ENCODE data around the gene ARL4D.

Gene ARL4D

DNA sequence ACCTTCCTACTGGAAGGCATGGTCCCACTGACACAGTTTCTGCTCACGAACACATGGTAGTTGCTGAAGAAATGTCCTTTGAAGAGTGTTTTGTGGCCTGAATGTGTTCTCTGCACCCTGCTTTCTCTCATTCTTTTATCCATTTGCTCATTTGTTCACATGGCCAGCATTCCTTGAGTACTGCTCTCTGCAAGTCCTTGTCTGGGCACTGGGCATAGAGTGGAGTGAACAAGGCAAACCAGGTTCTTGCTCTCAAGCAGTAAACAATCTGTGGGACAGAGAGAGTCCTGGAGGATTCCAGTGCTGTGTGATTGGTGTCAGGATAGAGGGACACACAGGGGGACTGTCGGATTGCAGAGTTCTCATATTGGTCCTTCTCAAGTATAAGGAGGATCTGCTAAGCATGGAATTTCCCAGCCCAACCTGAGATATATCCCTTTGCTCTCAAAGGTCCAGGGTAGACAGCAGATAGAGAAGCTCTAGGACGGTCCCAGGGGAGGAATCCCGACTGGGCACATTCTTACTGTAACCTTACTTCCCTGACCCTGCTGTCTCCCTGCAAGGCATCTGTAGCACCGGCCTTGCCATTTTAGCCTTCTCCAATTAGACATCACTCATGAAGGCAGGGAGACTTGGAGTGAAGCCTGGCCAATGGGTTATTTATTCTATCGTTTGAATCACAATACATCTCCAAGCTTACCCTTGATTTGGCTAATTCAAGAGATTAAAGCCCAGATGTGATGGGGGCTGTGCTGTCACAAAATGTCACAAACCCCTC lies 32.3 kb downstream of the ARL4D start:
- no peak for DNase-seq

DNA sequence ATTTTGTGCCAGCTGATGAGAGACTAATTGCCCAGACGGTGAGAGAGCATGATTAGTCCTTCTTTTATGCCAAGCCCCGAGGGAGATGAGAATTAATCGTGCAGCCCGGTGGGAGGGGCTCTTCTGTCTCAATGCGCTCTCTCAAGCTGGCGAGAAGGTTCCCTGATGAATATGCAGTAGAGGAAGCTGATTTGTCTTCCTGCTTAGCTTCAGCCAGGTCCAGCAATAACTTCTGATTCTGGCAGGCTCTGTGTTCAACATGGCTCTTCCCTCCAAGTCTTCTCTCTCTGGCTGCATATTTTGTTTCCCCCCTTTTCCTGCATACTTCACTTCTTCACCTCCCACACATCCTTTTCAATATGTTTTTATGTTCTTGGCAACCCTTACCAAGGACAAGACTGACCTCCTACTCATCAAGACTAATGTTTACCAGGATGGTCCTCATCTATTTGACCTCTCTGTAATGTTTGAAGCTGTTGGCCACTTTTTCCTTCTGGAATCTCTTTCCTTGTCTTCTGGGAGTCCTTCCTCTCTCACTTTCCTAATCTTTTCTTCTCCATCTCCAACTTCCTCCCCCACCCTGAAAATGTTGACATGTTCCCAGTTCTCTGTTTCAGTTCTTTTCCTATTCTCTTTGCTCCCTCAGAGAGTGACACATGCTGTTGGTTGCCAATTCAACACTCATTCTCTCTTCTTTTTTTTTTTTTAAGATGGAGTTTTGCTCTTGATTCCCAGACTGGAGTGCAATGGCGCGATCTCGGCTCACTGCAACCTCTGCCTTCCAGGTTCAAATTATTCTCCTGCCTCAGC lies 33.1 kb downstream of the ARL4D start:
- no peak for DNase-seq

DNA sequence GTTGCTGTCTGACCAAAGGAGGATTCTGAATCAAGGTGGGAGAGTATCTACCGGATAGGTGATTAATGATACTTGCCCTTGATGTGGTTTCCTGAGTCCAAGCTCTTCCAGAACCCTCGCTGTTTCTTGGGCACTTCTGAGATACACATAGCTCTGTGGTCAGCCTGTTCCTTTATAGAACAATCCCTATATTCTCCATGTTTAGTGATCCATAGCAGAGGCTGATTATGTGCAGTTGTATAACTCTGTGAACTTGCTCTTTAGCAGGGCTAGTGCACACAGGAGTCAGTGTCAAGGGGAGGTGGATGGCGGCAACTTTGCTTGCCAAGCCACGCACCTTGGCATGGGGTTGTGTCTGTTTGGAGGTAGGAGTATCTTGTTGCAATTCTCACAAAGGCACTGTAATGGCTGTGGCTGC lies 36.1 kb downstream of the ARL4D start:
- DNase-seq = no peak

DNA sequence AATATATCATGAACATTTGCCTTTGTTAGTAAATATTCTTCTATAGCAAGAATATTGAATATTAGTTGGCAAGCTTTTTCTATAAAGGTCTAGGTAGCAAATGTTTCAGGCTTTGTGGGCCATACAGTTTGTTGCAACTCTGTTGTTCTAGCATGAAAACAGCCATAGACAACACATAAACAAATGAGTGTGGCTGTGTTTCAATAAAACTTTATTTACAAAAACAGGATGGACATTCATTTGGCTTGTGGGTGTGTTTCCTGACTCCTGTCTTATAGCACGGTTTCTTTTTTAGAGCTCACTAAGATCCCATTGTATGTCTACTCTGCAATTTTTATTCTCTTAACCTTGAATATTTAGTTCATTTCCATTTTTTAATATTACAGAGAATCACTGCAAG lies 39.0 kb downstream of the ARL4D start:
- no peak for DNase-seq

DNA sequence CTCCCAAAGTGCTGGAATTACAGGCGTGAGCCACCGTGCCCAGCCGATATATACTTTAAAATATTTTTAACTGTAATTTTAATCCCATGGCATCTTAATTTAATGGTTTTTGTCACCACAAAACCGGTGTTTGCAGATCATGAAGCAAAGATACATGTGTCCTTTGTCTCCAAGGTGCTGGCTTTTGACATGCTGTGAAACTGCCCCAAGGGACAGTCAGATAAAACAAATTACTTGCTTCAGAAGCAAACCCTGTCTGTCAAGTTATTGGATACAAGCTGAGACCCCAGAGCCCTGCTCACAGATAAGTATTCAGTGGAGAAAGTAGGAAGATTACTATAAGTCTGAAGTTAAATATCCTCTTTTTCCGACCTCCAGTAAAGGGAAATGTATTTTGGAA lies 39.8 kb downstream of the ARL4D start:
- no peak for DNase-seq

DNA sequence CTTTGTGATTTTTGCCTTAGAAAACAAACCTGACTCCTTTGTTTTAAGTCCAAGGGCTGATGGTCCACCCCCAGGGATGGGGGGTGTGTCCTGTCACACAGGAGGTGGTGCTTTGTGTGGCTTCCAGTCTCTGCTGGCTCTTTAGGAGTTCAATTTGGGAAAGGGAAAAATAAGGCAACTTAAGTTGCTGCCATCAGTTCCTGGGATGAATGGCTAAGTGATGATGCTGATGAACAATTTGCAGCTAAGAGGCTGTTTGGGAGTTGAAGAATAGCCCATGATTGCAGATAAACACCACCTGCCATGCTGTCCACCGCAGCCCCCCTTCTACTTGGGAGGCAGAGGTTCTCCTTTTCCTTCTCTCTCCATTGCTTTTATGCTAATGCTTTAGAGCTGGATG lies 40.2 kb downstream of the ARL4D start:
- DNase-seq = no peak

DNA sequence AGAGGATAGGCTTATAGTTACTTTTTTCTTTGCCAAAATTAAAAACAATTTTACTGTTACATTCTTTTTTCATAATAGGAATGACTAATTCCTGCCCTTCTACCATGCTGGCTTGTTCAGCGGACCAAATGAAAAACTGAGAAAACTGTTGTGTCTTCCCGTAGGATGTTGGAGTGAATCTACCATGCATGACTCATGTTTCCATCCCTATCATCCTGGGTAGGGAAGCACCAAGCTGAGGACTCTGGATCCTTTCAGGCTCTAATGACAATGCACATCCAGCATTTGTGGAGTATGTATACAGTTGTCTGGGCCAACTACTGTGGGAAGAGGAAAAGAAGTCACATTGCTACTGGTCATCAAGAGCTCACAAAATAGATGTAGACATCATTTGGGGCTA lies 43.9 kb downstream of the ARL4D start:
- no peak for DNase-seq

DNA sequence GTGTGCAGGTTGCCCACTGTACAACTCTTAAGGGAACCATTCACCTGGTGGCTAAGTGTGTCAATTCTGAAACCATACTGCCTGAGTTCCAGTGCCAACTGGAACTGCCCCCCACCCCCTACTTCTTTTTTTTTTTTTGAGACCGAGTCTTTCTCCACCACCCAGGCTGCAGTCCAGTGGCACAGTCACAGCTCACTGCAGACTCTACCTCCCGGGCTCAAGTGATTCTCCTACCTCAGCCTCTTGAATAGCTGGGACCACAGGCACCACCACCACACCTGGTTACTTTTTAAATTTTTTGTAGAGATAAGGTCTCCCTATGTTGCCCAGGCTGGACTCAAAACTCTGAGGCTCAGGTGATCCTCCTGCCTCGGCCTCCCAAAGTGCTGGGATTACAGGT lies 44.6 kb downstream of the ARL4D start:
- no peak for DNase-seq

DNA sequence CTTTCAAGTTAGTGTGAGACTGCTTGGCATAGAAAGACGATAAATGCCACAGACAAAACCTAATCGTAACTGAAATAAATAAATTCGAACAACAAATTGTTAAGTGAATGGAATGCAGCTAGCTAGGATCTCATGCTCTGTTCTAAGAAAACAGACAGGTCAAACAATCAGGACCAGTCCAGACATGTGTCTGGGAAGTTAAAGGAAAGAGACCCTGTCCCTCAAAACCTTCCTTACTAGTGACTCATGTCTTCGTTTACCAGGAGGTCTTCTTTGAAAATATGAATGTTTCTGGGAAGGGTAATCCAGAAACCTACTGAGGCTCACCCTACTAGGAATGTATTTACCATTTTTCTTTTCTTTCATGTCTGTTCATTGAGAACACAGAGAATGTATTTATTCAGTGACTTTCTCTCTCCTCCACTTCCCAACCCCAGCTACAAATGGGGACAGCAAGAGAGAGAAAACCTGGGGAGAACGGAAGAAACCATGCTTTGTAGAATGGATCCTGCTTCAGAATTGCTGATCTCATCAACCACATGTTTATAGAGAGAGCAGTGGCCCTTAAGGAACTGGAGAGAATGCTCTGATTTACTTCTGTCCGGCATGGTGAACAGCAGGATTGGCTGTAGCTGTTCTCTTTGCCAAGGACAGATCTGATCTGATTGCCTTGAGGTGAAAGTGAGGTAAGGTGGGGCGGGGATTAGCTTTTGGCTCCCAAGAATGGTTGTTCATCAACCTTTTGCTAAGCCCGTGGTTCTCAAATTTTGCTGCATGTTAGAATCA lies 45.6 kb downstream of the ARL4D start:
- DNase-seq = no peak

DNA sequence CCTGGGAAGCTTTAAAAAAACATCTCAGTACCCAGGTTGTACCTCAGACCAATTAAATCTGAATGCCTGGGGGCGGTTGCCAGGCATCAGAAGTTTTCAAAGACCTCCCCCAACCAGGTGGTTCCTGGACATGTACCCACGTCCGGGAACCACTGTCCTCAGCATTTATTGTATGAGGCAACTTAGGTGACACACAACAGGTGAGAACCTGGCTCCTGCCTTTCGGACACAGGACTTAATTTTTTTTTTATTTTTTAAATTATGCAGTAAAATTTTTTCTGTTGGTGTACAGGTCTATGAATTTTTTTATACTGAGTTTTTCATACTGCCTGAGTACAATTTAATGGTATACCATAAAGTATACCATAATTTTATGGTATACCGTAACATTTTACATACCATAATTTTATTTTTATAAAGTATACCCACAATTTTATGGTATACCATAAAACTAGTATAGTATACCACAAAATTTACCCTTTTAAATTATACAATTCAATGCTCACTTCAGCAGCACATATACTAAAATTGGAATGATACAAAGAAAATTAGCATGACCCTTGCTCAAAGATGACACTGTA lies 46.3 kb downstream of the ARL4D start:
- no peak for DNase-seq

DNA sequence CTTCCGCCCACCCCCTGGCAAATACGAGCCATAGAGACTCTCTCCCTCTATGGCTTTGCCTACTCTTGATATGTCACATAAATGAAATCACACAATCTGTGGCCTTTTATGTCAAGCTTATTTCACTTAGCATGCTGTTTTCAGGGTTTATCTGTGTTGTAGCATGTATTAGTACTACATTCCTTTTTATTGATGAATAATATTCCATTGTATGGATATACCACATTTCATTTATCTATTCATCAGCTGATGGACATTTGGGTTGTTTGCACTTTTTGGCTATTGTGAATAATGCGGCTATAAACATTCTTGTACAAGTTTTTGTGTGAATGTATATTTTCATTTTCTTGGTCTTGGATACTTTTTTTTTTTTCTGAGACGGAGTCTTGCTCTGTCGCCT lies 48.0 kb downstream of the ARL4D start:
- DNase-seq = no peak

DNA sequence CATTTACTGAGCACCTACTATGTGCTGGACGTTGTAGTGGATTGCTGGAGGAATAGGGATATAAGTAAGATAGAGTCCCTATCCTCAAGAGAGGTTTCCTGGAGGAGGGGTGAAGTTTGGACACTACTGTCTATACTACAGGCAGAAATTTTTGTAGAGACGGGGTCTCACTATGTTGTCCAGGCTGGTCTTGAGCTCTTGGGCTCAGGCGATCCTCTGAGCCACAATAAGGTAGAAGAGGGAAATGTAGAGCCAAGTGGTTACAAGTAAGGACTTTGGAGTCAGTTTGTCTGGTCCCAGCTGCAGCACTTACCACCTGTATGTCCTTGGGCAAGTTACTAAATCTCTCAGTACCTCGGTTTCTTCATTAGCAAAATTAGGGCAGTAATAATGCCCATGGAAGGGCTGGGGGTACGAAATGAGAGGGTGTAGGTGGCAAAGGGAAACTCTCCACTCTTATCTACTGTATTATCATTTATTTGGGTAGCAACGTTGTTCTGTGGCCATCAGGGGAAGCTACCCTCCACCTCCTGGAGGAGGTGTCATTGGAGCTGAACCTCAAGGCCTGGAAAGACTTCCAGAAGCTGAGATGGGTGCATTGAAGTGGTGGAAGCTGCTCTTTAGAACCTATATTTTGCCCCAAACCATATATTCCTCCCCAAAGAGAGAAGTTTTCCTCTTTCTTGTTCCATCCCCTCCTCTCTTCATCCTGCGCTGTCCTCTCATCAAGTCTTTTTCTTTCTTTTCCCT lies 50.1 kb downstream of the ARL4D start:
- no peak for DNase-seq

DNA sequence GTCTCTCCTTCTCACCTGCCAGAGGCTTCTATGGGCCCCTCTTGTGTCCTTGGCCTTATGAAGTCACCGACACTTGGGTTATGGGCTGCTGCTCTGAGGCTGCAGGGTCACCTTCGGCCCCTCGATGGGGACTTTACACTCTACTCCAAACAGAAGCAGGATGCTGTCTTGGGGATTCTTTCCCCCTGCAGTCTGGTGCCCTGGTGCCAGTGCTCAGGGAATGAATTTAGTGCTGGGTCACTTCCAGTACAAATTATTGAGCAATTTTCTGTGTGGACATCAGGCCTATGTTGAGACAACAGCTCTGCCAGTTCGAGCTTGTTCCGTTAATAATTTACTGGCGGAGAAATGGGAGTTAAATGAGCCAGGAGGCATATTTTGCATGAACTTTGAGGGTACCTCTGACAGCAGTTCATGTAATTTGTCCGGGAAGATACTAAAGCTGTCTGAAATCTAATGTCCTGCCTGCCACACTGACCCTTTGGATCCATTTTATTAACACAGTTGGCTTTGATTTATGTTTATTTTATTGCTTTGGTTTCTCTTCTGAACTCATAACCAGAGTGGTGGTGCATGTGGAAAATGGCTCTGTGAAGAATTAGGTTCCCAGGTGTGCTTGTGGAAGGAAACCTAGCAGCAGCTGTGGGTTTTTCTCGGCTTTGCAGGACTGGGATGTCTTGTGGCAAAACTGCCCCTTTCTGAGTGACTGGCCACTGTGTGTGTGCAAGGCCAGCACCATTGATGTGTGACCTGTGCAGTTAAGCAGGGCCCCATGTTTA lies 50.9 kb downstream of the ARL4D start:
- no peak for DNase-seq

All from activated CD4-positive, alpha-beta T cell treated with anti-CD3 and anti-CD28 coated beads, Interleukin-10, Interleukin-2, amounts not matched to agents 100 ng/mL and 50 ng/mL, durations not matched to agents 16 hours and 8 hours (primary cell).